ENCODE results near the gene ARHGAP1.

Gene ARHGAP1

GRCh38 chr11:46695345-46696211 is 4.8 kb downstream of the ARHGAP1 start:
- Histone ChIP-seq H3K9me3 (ENCODE audit: control insufficient read depth in 5 of 5, low read length in 5 of 5) (no peaks in the 10 kb centered on the region), H3K9ac (ENCODE audit: low read length in 5 of 5) (peak overlapping the region in 2 of 5 donors; percentile 29 to 43), H3K4me1 (ENCODE audit: control insufficient read depth in 5 of 5, insufficient read depth in 5 of 5, low read length in 5 of 5) (peaks cover 6 to 62% (median 57%) of the 10 kb centered on the region in 5 donors), H3K27me3 (ENCODE audit: control insufficient read depth in 5 of 5, insufficient read depth in 4 of 5, low read length in 5 of 5) (no peaks in the 10 kb centered on the region), H3K36me3 (ENCODE audit: control insufficient read depth in 5 of 5, insufficient read depth in 5 of 5, low read length in 5 of 5) (peaks cover 0 to 52% (median 46%) of the 10 kb centered on the region in 5 donors), H3K4me3 (ENCODE audit: low read depth in 1 of 5, low read length in 5 of 5) (no peak overlapping the region), H3K27ac (ENCODE audit: low read depth, low read length) (no peak overlapping the region)

GRCh38 chr11:46694607-46695006 is 5.8 kb downstream of the ARHGAP1 start:
- Histone ChIP-seq H3K27me3 (ENCODE audit: control insufficient read depth in 5 of 5, insufficient read depth in 4 of 5, low read length in 5 of 5) (no peaks in the 10 kb centered on the region), H3K4me1 (ENCODE audit: control insufficient read depth in 5 of 5, insufficient read depth in 5 of 5, low read length in 5 of 5) (peaks cover 6 to 57% (median 51%) of the 10 kb centered on the region in 5 donors), H3K27ac (ENCODE audit: low read depth, low read length) (peak overlapping the region; percentile 65), H3K4me3 (ENCODE audit: low read depth in 1 of 5, low read length in 5 of 5) (no peak overlapping the region), H3K36me3 (ENCODE audit: control insufficient read depth in 5 of 5, insufficient read depth in 5 of 5, low read length in 5 of 5) (peaks cover 0 to 56% (median 51%) of the 10 kb centered on the region in 5 donors), H3K9ac (ENCODE audit: low read length in 5 of 5) (peak overlapping the region in 2 of 5 donors; percentile 16 to 35), H3K9me3 (ENCODE audit: control insufficient read depth in 5 of 5, low read length in 5 of 5) (no peaks in the 10 kb centered on the region)

- peaks cover 2 to 58% (median 53%) of the 10 kb centered on the region in 5 donors for H3K36me3 ChIP-seq (ENCODE audit: control insufficient read depth in 5 of 5, insufficient read depth in 5 of 5, low read length in 5 of 5)
- no peaks in the 10 kb centered on the region for H3K9me3 ChIP-seq (ENCODE audit: control insufficient read depth in 5 of 5, low read length in 5 of 5)
- no peaks in the 10 kb centered on the region for H3K27me3 ChIP-seq (ENCODE audit: control insufficient read depth in 5 of 5, insufficient read depth in 4 of 5, low read length in 5 of 5)
- H3K4me1 ChIP-seq (ENCODE audit: control insufficient read depth in 5 of 5, insufficient read depth in 5 of 5, low read length in 5 of 5) = peaks cover 5 to 51% (median 47%) of the 10 kb centered on the region in 5 donors
- H3K4me3 ChIP-seq (ENCODE audit: low read depth in 1 of 5, low read length in 5 of 5) = no peak overlapping the region
- peak overlapping the region in 3 of 5 donors; percentile 16 to 35 (median 32) for H3K9ac ChIP-seq (ENCODE audit: low read length in 5 of 5)
- H3K27ac ChIP-seq (ENCODE audit: low read depth, low read length) = peak overlapping the region; percentile 65
Measured at GRCh38 chr11:46694072-46694471, 6.3 kb downstream of the ARHGAP1 start.

- Histone ChIP-seq H3K36me3 (ENCODE audit: control insufficient read depth in 5 of 5, insufficient read depth in 5 of 5, low read length in 5 of 5) (peaks cover 3 to 60% (median 56%) of the 10 kb centered on the region in 5 donors), H3K9ac (ENCODE audit: low read length in 5 of 5) (peak overlapping the region in 1 of 5 donors; percentile 35), H3K27me3 (ENCODE audit: control insufficient read depth in 5 of 5, insufficient read depth in 4 of 5, low read length in 5 of 5) (no peaks in the 10 kb centered on the region), H3K9me3 (ENCODE audit: control insufficient read depth in 5 of 5, low read length in 5 of 5) (no peaks in the 10 kb centered on the region), H3K4me1 (ENCODE audit: control insufficient read depth in 5 of 5, insufficient read depth in 5 of 5, low read length in 5 of 5) (peaks cover 4 to 47% (median 42%) of the 10 kb centered on the region in 5 donors), H3K4me3 (ENCODE audit: low read depth in 1 of 5, low read length in 5 of 5) (no peak overlapping the region), H3K27ac (ENCODE audit: low read depth, low read length) (peak overlapping the region; percentile 65)
Measured at GRCh38 chr11:46693597-46694012, 6.8 kb downstream of the ARHGAP1 start.

GRCh38 chr11:46692450-46692849 is 8.0 kb downstream of the ARHGAP1 start:
- H3K36me3 ChIP-seq (ENCODE audit: control insufficient read depth in 5 of 5, insufficient read depth in 5 of 5, low read length in 5 of 5) = peaks cover 3 to 70% (median 65%) of the 10 kb centered on the region in 5 donors
- no peaks in the 10 kb centered on the region for H3K9me3 ChIP-seq (ENCODE audit: control insufficient read depth in 5 of 5, low read length in 5 of 5)
- no peak overlapping the region for H3K4me3 ChIP-seq (ENCODE audit: low read depth in 1 of 5, low read length in 5 of 5)
- peaks cover 0 to 44% (median 32%) of the 10 kb centered on the region in 5 donors for H3K4me1 ChIP-seq (ENCODE audit: control insufficient read depth in 5 of 5, insufficient read depth in 5 of 5, low read length in 5 of 5)
- H3K27ac ChIP-seq (ENCODE audit: low read depth, low read length) = no peak overlapping the region
- no peaks in the 10 kb centered on the region for H3K27me3 ChIP-seq (ENCODE audit: control insufficient read depth in 5 of 5, insufficient read depth in 4 of 5, low read length in 5 of 5)
- H3K9ac ChIP-seq (ENCODE audit: low read length in 5 of 5) = no peak overlapping the region

- Histone ChIP-seq H3K36me3 (ENCODE audit: control insufficient read depth in 5 of 5, insufficient read depth in 5 of 5, low read length in 5 of 5) (peaks cover 3 to 79% (median 67%) of the 10 kb centered on the region in 5 donors), H3K27ac (ENCODE audit: low read depth, low read length) (no peak overlapping the region), H3K4me1 (ENCODE audit: control insufficient read depth in 5 of 5, insufficient read depth in 5 of 5, low read length in 5 of 5) (peaks cover 0 to 27% (median 18%) of the 10 kb centered on the region in 5 donors), H3K4me3 (ENCODE audit: low read depth in 1 of 5, low read length in 5 of 5) (no peak overlapping the region), H3K27me3 (ENCODE audit: control insufficient read depth in 5 of 5, insufficient read depth in 4 of 5, low read length in 5 of 5) (no peaks in the 10 kb centered on the region), H3K9ac (ENCODE audit: low read length in 5 of 5) (no peak overlapping the region), H3K9me3 (ENCODE audit: control insufficient read depth in 5 of 5, low read length in 5 of 5) (no peaks in the 10 kb centered on the region)
Measured at GRCh38 chr11:46690702-46691101, 9.7 kb downstream of the ARHGAP1 start.

GRCh38 chr11:46686886-46687795 is 13.3 kb downstream of the ARHGAP1 start:
- H3K9ac ChIP-seq (ENCODE audit: low read length in 5 of 5) = no peak overlapping the region
- no peaks in the 10 kb centered on the region for H3K27me3 ChIP-seq (ENCODE audit: control insufficient read depth in 5 of 5, insufficient read depth in 4 of 5, low read length in 5 of 5)
- H3K9me3 ChIP-seq (ENCODE audit: control insufficient read depth in 5 of 5, low read length in 5 of 5) = no peaks in the 10 kb centered on the region
- H3K4me3 ChIP-seq (ENCODE audit: low read depth in 1 of 5, low read length in 5 of 5) = no peak overlapping the region
- H3K27ac ChIP-seq (ENCODE audit: low read depth, low read length) = no peak overlapping the region
- peaks cover 0 to 24% (median 12%) of the 10 kb centered on the region in 5 donors for H3K4me1 ChIP-seq (ENCODE audit: control insufficient read depth in 5 of 5, insufficient read depth in 5 of 5, low read length in 5 of 5)
- peaks cover 3 to 53% (median 48%) of the 10 kb centered on the region in 5 donors for H3K36me3 ChIP-seq (ENCODE audit: control insufficient read depth in 5 of 5, insufficient read depth in 5 of 5, low read length in 5 of 5)

- Histone ChIP-seq H3K27me3 (ENCODE audit: control insufficient read depth in 5 of 5, insufficient read depth in 4 of 5, low read length in 5 of 5) (no peaks in the 10 kb centered on the region), H3K27ac (ENCODE audit: low read depth, low read length) (no peak overlapping the region), H3K4me1 (ENCODE audit: control insufficient read depth in 5 of 5, insufficient read depth in 5 of 5, low read length in 5 of 5) (peaks cover 0 to 24% (median 12%) of the 10 kb centered on the region in 5 donors), H3K4me3 (ENCODE audit: low read depth in 1 of 5, low read length in 5 of 5) (no peak overlapping the region), H3K9ac (ENCODE audit: low read length in 5 of 5) (no peak overlapping the region), H3K36me3 (ENCODE audit: control insufficient read depth in 5 of 5, insufficient read depth in 5 of 5, low read length in 5 of 5) (peaks cover 3 to 64% (median 62%) of the 10 kb centered on the region in 5 donors), H3K9me3 (ENCODE audit: control insufficient read depth in 5 of 5, low read length in 5 of 5) (no peaks in the 10 kb centered on the region)
Measured at GRCh38 chr11:46684367-46684766, 16.1 kb downstream of the ARHGAP1 start.

- Histone ChIP-seq H3K27me3 (ENCODE audit: control insufficient read depth in 5 of 5, insufficient read depth in 4 of 5, low read length in 5 of 5) (no peaks in the 10 kb centered on the region), H3K4me1 (ENCODE audit: control insufficient read depth in 5 of 5, insufficient read depth in 5 of 5, low read length in 5 of 5) (peaks cover 0 to 29% (median 12%) of the 10 kb centered on the region in 5 donors), H3K9me3 (ENCODE audit: control insufficient read depth in 5 of 5, low read length in 5 of 5) (no peaks in the 10 kb centered on the region), H3K27ac (ENCODE audit: low read depth, low read length) (no peak overlapping the region), H3K9ac (ENCODE audit: low read length in 5 of 5) (no peak overlapping the region), H3K4me3 (ENCODE audit: low read depth in 1 of 5, low read length in 5 of 5) (no peak overlapping the region), H3K36me3 (ENCODE audit: control insufficient read depth in 5 of 5, insufficient read depth in 5 of 5, low read length in 5 of 5) (peaks cover 0 to 68% (median 66%) of the 10 kb centered on the region in 5 donors)
Measured at GRCh38 chr11:46682773-46683752, 17.4 kb downstream of the ARHGAP1 start.
